Osteoblast (primary cell): ENCODE data around the gene ZNF740. TPM values are rescaled to one million over a fixed set of nuclear protein-coding genes. Genes with fewer than 3 reads are reported as not detected.

Experiments used
- DNase-seq: peaks from one replicate; pipeline ENCODE4 v3.0.0; 2011; ENCODE audit warnings: low spot score, mixed read lengths; ENCODE audit not compliant: insufficient read length; ENCODE audit errors: missing footprints
- H2AFZ ChIP-seq: 2 replicates; pipeline ENCODE4 v1.6.0; 2011; ENCODE audit warnings: mild to moderate bottlenecking, low read length
- H3K27ac ChIP-seq: 2 replicates; pipeline ENCODE4 v1.5.1; 2011; ENCODE audit warnings: mild to moderate bottlenecking, low read depth, low read length, moderate library complexity
- H3K27me3 ChIP-seq: 2 replicates; pipeline ENCODE4 v1.6.0; 2012; ENCODE audit warnings: mild to moderate bottlenecking, control low read depth, inconsistent platforms, low read length, moderate library complexity; ENCODE audit not compliant: insufficient read depth
- H3K36me3 ChIP-seq: 2 replicates; pipeline ENCODE4 v1.5.1; 2011; ENCODE audit warnings: mild to moderate bottlenecking, low read length, control low read depth, moderate library complexity; ENCODE audit not compliant: insufficient read depth
- H3K4me1 ChIP-seq: 2 replicates; pipeline ENCODE4 v1.5.1; 2011; ENCODE audit warnings: mild to moderate bottlenecking, low read length, control low read depth, moderate library complexity; ENCODE audit not compliant: insufficient read depth
- H3K4me2 ChIP-seq: 2 replicates; pipeline ENCODE4 v1.6.0; 2011; ENCODE audit warnings: mild to moderate bottlenecking, low read length; ENCODE audit not compliant: insufficient read depth
- H3K4me3 ChIP-seq: fragments of 200-600 bp; sonication (generic); 3 replicates; pipeline ENCODE4 v1.5.1; 2012; ENCODE audit warnings: mild to moderate bottlenecking, low read length, inconsistent platforms; ENCODE audit not compliant: insufficient read depth
- H3K79me2 ChIP-seq: 2 replicates; pipeline ENCODE4 v1.6.0; 2012; ENCODE audit warnings: mild to moderate bottlenecking, low read length, control low read depth, inconsistent platforms; ENCODE audit not compliant: insufficient read depth
- H3K9me3 ChIP-seq: 2 replicates; pipeline ENCODE4 v1.5.1; 2011; ENCODE audit warnings: low read depth, low read length, control low read depth
- H4K20me1 ChIP-seq: 2 replicates; pipeline ENCODE4 v1.6.0; 2012; ENCODE audit warnings: mild to moderate bottlenecking, low read length, control low read depth; ENCODE audit not compliant: insufficient read depth
- total RNA-seq: library from RNA; depleted of rRNA; stranded (reverse); fragments of >200 nt; gene quantifications from 2 replicates; pipeline ENCODE4 v1.2.3, GENCODE V29; 2012
- TF ChIP-seq, protein P1 (sequence below): IDR thresholded peaks from 2 replicates; pipeline ENCODE4 v1.5.1; 2011; ENCODE audit warnings: mild to moderate bottlenecking, low read depth, low read length, moderate library complexity; ENCODE audit errors: extremely low read depth

The ZNF740 gene
- total RNA-seq, 1 donor: 19.5 TPM

GRCh38 chr12:53208877-53209463 lies 28.4 kb downstream of the ZNF740 start:
- TF ChIP-seq, protein P1, sequence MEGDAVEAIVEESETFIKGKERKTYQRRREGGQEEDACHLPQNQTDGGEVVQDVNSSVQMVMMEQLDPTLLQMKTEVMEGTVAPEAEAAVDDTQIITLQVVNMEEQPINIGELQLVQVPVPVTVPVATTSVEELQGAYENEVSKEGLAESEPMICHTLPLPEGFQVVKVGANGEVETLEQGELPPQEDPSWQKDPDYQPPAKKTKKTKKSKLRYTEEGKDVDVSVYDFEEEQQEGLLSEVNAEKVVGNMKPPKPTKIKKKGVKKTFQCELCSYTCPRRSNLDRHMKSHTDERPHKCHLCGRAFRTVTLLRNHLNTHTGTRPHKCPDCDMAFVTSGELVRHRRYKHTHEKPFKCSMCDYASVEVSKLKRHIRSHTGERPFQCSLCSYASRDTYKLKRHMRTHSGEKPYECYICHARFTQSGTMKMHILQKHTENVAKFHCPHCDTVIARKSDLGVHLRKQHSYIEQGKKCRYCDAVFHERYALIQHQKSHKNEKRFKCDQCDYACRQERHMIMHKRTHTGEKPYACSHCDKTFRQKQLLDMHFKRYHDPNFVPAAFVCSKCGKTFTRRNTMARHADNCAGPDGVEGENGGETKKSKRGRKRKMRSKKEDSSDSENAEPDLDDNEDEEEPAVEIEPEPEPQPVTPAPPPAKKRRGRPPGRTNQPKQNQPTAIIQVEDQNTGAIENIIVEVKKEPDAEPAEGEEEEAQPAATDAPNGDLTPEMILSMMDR: no peak
- no peak overlapping the region for H2AFZ ChIP-seq

DNA sequence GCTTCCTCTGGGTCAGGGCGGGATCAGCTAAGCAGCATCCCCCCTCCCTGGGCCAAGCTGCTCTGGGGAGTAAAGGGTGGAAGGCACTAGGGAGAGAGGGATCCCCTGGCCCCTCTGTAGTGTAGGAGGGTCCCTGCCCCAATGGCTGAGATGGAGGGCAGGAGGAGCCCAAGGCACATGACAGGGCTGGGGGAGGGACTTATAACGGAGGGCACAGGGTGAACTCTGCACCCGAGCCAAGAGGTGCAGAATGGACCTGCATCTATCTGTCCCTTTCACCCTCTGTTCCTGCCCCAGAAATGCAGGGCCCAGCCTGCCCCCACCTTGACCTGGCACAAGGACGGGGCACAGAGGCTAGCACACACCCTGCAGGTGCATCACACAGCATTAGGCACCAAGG lies 30.3 kb downstream of the ZNF740 start:
- H3K36me3 ChIP-seq: peaks cover 57% of the 10 kb centered on the region
- DNase-seq: peak; percentile 53
- no peak overlapping the region for H2AFZ ChIP-seq
- H3K27ac ChIP-seq: no peak overlapping the region
- no peak overlapping the region for H3K4me3 ChIP-seq
- H3K27me3 ChIP-seq: no peaks in the 10 kb centered on the region
- H3K4me2 ChIP-seq: no peak overlapping the region
- H3K79me2 ChIP-seq: peaks cover 19% of the 10 kb centered on the region
- no peaks in the 10 kb centered on the region for H3K9me3 ChIP-seq
- peaks cover 18% of the 10 kb centered on the region for H3K4me1 ChIP-seq
- peaks cover 5% of the 10 kb centered on the region for H4K20me1 ChIP-seq
- TF ChIP-seq, protein P1: no peak

More at GRCh38 chr12:53208877-53209463, 28.4 kb downstream of the ZNF740 start:
- peaks cover 42% of the 10 kb centered on the region for H3K36me3 ChIP-seq
- no peaks in the 10 kb centered on the region for H3K9me3 ChIP-seq
- no peaks in the 10 kb centered on the region for H4K20me1 ChIP-seq
- H3K4me1 ChIP-seq: peaks cover 23% of the 10 kb centered on the region
- no peaks in the 10 kb centered on the region for H3K27me3 ChIP-seq
- H3K4me2 ChIP-seq: no peak overlapping the region
- no peak overlapping the region for H3K4me3 ChIP-seq
- H3K27ac ChIP-seq: no peak overlapping the region
- H3K79me2 ChIP-seq: peaks cover 3% of the 10 kb centered on the region
- DNase-seq: peak; percentile 74

DNA sequence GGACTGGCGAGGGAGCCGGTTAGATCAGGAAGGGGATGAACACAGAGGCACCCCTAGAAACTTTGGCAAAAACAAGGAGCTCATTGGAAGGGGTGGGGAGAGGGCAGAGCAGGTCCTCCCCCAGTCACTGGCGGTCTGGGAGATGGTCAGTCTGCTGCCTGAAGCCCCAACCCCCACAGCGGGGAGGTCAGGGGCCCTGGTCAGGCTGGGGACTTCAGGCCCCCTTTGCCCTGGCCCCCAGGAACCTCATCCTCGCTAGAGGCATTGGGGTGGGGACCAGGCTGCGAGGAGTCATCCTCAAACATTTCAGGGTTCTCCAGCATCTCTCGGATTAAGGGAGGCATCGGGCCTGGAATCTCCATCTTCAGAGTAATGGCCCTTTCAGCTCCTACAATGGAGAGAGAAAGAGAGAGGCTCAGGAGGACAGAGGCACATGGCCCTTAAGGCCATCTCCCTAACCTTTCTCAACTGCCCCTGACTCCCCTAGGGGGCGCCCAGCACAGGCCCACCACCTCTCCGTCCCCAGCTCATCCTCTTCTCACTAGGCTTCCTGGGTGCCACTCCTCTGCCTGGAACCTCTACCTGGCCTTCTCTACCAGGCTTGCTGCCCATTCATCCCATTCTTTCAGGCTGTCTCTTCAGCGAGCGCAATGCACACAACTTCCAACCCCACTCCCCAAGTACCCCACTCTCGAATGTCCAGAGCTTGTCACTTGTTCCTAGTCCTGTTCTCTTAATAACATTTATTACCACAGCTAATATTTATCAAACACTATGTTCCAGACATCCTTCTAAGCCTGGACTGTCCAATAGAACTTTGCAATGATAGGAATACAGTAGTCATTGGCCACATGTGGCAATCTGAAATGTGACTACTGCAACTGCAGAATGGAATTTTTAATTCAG lies 31.2 kb downstream of the ZNF740 start:
- TF ChIP-seq, protein P1: peak; percentile 28
- H3K9me3 ChIP-seq: no peaks in the 10 kb centered on the region

DNA sequence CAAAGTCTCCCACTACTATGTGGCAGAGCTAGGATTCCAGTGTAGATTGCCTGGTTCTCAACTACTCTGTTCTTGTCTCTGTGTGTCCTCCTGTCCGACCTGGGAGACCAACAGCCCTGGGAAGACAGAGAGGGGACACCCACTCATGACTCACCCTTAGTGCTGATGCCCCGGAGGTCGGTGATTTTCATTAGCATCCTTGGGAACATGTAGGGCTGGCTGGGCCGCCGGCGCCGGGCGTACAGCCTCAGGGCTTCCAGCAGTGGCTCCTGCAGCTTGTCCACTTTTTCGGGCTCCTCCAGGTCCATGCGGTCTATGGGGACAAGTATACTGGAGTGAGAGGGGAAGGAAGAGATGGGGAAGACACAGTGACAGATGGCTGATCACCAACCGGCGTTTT lies 32.4 kb downstream of the ZNF740 start:
- H4K20me1 ChIP-seq: peaks cover 5% of the 10 kb centered on the region
- peaks cover 40% of the 10 kb centered on the region for H3K79me2 ChIP-seq
- H3K36me3 ChIP-seq: peaks cover 57% of the 10 kb centered on the region
- H3K4me3 ChIP-seq: no peak overlapping the region
- peaks cover 27% of the 10 kb centered on the region for H3K4me1 ChIP-seq
- peak; percentile 86 for DNase-seq
- H2AFZ ChIP-seq: no peak overlapping the region
- no peaks in the 10 kb centered on the region for H3K9me3 ChIP-seq
- TF ChIP-seq, protein P1: no peak
- no peaks in the 10 kb centered on the region for H3K27me3 ChIP-seq
- no peak overlapping the region for H3K27ac ChIP-seq
- no peak overlapping the region for H3K4me2 ChIP-seq

More for the DNA sequence above, 31.2 kb downstream of the ZNF740 start:
- H3K4me3 ChIP-seq: no peak overlapping the region
- H3K36me3 ChIP-seq: peaks cover 57% of the 10 kb centered on the region
- peak; percentile 79 for DNase-seq
- peaks cover 28% of the 10 kb centered on the region for H3K79me2 ChIP-seq
- no peaks in the 10 kb centered on the region for H3K27me3 ChIP-seq
- no peak overlapping the region for H2AFZ ChIP-seq
- peaks cover 5% of the 10 kb centered on the region for H4K20me1 ChIP-seq
- H3K4me2 ChIP-seq: no peak overlapping the region
- peaks cover 18% of the 10 kb centered on the region for H3K4me1 ChIP-seq
- H3K27ac ChIP-seq: no peak overlapping the region
